H1 (cell line): ENCODE results near the gene MYMX. TPM values are rescaled to one million over a fixed set of nuclear protein-coding genes. Genes with fewer than 3 reads are reported as not detected.
A peak's percentile ranks its signal among the peaks of the same experiment; 100 is the strongest.

Experiments used
- CTCF ChIA-PET: fragments of 300-600 bp; sonication (Branson Sonifier 250); formaldehyde crosslinking; loops from one replicate; lab custom pipeline; 2021; ENCODE audit not compliant: partially characterized antibody; lab: Charles Lee
- POLR2A ChIA-PET: fragments of 300-600 bp; sonication (Branson Sonifier 250); formaldehyde crosslinking; loops from one replicate; lab custom pipeline; 2021; ENCODE audit warnings: inconsistent platforms; ENCODE audit not compliant: partially characterized antibody; lab: Charles Lee
- DNase-seq, 2 experiments: peaks; one replicate each; pipeline versions ENCODE4 v3.0.0 to v3.0.0-alpha.2; 2010 to 2022; ENCODE audit warnings: low spot score in 2 of 2, low read depth in 1 of 2, mixed read lengths in 1 of 2
- FAIRE-seq: peaks from 2 replicates; lab custom pipeline; 2011; peaks lifted over from hg19 to GRCh38; lab: Jason Lieb, UNC
- H2AFZ ChIP-seq: 2 replicates; pipeline ENCODE4 v1.8.1; 2012; ENCODE audit warnings: low read length, inconsistent platforms
- H2AK5ac ChIP-seq: 2 replicates; pipeline ENCODE4 v1.6.1; 2013; ENCODE audit warnings: low read depth, low read length
- H2BK120ac ChIP-seq: replicated peaks from 2 replicates; pipeline ENCODE3; 2013; ENCODE audit warnings: low read depth, low read length, inconsistent platforms
- H2BK12ac ChIP-seq: 2 replicates; pipeline ENCODE4 v1.6.1; 2013; ENCODE audit warnings: low read depth, low read length
- H2BK15ac ChIP-seq: 2 replicates; pipeline ENCODE4 v1.6.1; 2013; ENCODE audit warnings: low read length
- H2BK20ac ChIP-seq: 2 replicates; pipeline ENCODE4 v1.6.1; 2013; ENCODE audit warnings: low read length
- H2BK5ac ChIP-seq: 2 replicates; pipeline ENCODE4 v1.6.1; 2013; ENCODE audit warnings: low read depth, low read length
- H3K14ac ChIP-seq: 2 replicates; pipeline ENCODE4 v1.6.1; 2013; ENCODE audit warnings: inconsistent platforms; ENCODE audit not compliant: insufficient read length
- H3K18ac ChIP-seq: 2 replicates; pipeline ENCODE4 v1.6.1; 2013; ENCODE audit warnings: low read length; ENCODE audit errors: extremely low read depth
- H3K23ac ChIP-seq: 2 replicates; pipeline ENCODE4 v1.6.1; 2013; ENCODE audit warnings: inconsistent platforms; ENCODE audit not compliant: insufficient read length
- H3K23me2 ChIP-seq: 2 replicates; pipeline ENCODE4 v1.6.1; 2013; ENCODE audit warnings: low read depth, low read length
- H3K27ac ChIP-seq: 2 replicates; pipeline ENCODE4 v1.6.1; 2011; ENCODE audit warnings: low read depth, low read length, inconsistent platforms
- H3K27me3 ChIP-seq, 4 experiments: replicated peaks in 1 of 4; 1 replicate in 1 of 4; 2 replicates in 3 of 4; pipeline versions ENCODE4 v1.6.1 to v1.8.1; 2011 to 2013; ENCODE audit warnings: low read length in 3 of 4, mild to moderate bottlenecking in 3 of 4, inconsistent platforms in 2 of 4, mixed read lengths in 2 of 4, moderate library complexity in 1 of 4; ENCODE audit not compliant: control insufficient read depth in 3 of 4, insufficient read depth in 3 of 4; ENCODE audit errors: extremely low read depth in 1 of 4
- H3K36me3 ChIP-seq, 4 experiments: 2 replicates each; pipeline versions ENCODE4 v1.6.1 to v1.8.1; 2011 to 2013; ENCODE audit warnings: mild to moderate bottlenecking in 4 of 4, low read length in 3 of 4, moderate library complexity in 2 of 4, control low read depth in 1 of 4, inconsistent platforms in 1 of 4; ENCODE audit not compliant: insufficient read depth in 4 of 4, control insufficient read depth in 2 of 4
- H3K4ac ChIP-seq: replicated peaks from 2 replicates; pipeline ENCODE3; 2013; ENCODE audit warnings: low read length, low read depth, mixed read lengths, inconsistent platforms; ENCODE audit not compliant: insufficient read length
- H3K4me1 ChIP-seq, 4 experiments: replicated peaks in 1 of 4; 1 replicate in 1 of 4; 2 replicates in 3 of 4; pipeline versions ENCODE4 v1.6.1 to v1.8.1; 2011 to 2013; ENCODE audit warnings: low read length in 3 of 4, inconsistent platforms in 2 of 4, mixed read lengths in 1 of 4; ENCODE audit not compliant: insufficient read depth in 4 of 4, control insufficient read depth in 3 of 4
- H3K4me2 ChIP-seq, 2 experiments: 2 replicates each; pipeline versions ENCODE4 v1.6.1 to v1.8.1; 2011 to 2013; ENCODE audit warnings: low read depth in 2 of 2, low read length in 2 of 2, control low read depth in 1 of 2, inconsistent platforms in 1 of 2, mild to moderate bottlenecking in 1 of 2; ENCODE audit not compliant: insufficient read depth in 1 of 2
- H3K4me3 ChIP-seq, 4 experiments: fragments of 200-600, 300-600 bp in 1 of 4; sonication (generic), shearing (Covaris generic), sonication (Bioruptor Twin) in 1 of 4; 2 replicates each; pipeline versions ENCODE4 v1.5.1 to v1.8.1; 2011 to 2016; ENCODE audit warnings: low read length in 4 of 4, low read depth in 3 of 4, control low read depth in 2 of 4, inconsistent platforms in 2 of 4, mild to moderate bottlenecking in 2 of 4, mixed read lengths in 1 of 4, moderate library complexity in 1 of 4; ENCODE audit not compliant: insufficient read depth in 2 of 4; ENCODE audit errors: extremely low read depth in 1 of 4
- H3K56ac ChIP-seq: replicated peaks from 2 replicates; pipeline ENCODE3; 2013; ENCODE audit warnings: low read depth, mild to moderate bottlenecking, mixed read lengths, low read length, inconsistent platforms; ENCODE audit not compliant: insufficient read length
- H3K79me1 ChIP-seq: 2 replicates; pipeline ENCODE4 v1.6.1; 2013; ENCODE audit warnings: low read depth, low read length, control low read depth
- H3K79me2 ChIP-seq, 2 experiments: 2 replicates each; pipeline versions ENCODE4 v1.6.1 to v1.8.1; 2012 to 2013; ENCODE audit warnings: low read length in 2 of 2, mild to moderate bottlenecking in 2 of 2, inconsistent platforms in 1 of 2; ENCODE audit not compliant: insufficient read depth in 2 of 2, control insufficient read depth in 1 of 2
- H3K9ac ChIP-seq, 4 experiments: replicated peaks in 1 of 4; 1 replicate in 1 of 4; 2 replicates in 3 of 4; pipeline versions ENCODE4 v1.6.1 to v1.8.1; 2011 to 2013; ENCODE audit warnings: low read depth in 3 of 4, low read length in 3 of 4, control low read depth in 2 of 4, mild to moderate bottlenecking in 2 of 4, moderate library complexity in 2 of 4, inconsistent platforms in 1 of 4; ENCODE audit errors: extremely low read depth in 1 of 4
- H3K9me3 ChIP-seq, 2 experiments: 2 replicates each; pipeline versions ENCODE4 v1.6.1 to v1.8.1; 2012 to 2013; ENCODE audit warnings: mild to moderate bottlenecking in 2 of 2, moderate library complexity in 2 of 2, control low read depth in 1 of 2, inconsistent platforms in 1 of 2, low read depth in 1 of 2, low read length in 1 of 2, mixed read lengths in 1 of 2; ENCODE audit not compliant: insufficient read depth in 2 of 2
- H4K20me1 ChIP-seq, 2 experiments: replicated peaks in 1 of 2; 2 replicates each; pipeline versions ENCODE3 to v1.8.1; 2011 to 2013; ENCODE audit warnings: inconsistent platforms in 2 of 2, low read length in 2 of 2, mild to moderate bottlenecking in 1 of 2; ENCODE audit not compliant: insufficient read depth in 2 of 2, control insufficient read depth in 1 of 2
- H4K5ac ChIP-seq: 2 replicates; pipeline ENCODE4 v1.6.1; 2013; ENCODE audit warnings: low read length, low read depth, mixed read lengths, inconsistent platforms; ENCODE audit not compliant: insufficient read length
- H4K8ac ChIP-seq: 2 replicates; pipeline ENCODE4 v1.8.0; 2013; ENCODE audit warnings: mild to moderate bottlenecking, moderate library complexity, low read length, inconsistent platforms; ENCODE audit not compliant: insufficient read depth; ENCODE audit errors: extremely low read depth
- H4K91ac ChIP-seq: replicated peaks from 2 replicates; pipeline ENCODE3; 2013; ENCODE audit warnings: low read length, mixed read lengths, inconsistent platforms; ENCODE audit not compliant: insufficient read length
- BACH1 ChIP-seq: IDR thresholded peaks from 2 replicates; pipeline ENCODE4 v1.6.1; 2012; ENCODE audit warnings: low read length, improper control_type of control experiment
- CHD2 ChIP-seq: IDR thresholded peaks from 2 replicates; pipeline ENCODE4 v1.6.1; 2012; ENCODE audit warnings: low read length, improper control_type of control experiment
- EGR1 ChIP-seq: IDR thresholded peaks from 2 replicates; pipeline ENCODE4 v1.6.1; 2011; ENCODE audit warnings: low read depth, low read length, borderline replicate concordance
- EP300 ChIP-seq, 2 experiments: IDR thresholded peaks; 1 replicate in 1 of 2; 2 replicates in 1 of 2; pipeline ENCODE4 v1.6.1; 2011 to 2012; ENCODE audit warnings: low read depth in 2 of 2, low read length in 2 of 2, mild to moderate bottlenecking in 2 of 2, borderline replicate concordance in 1 of 2, inconsistent platforms in 1 of 2, moderate library complexity in 1 of 2
- EZH2 ChIP-seq: fragments of 200-600 bp; sonication (generic); IDR thresholded peaks from 2 replicates; pipeline ENCODE4 v1.7.1; 2012; ENCODE audit warnings: low read depth, mild to moderate bottlenecking, moderate library complexity, low read length, inconsistent platforms; ENCODE audit not compliant: severe bottlenecking
- GABPA ChIP-seq: IDR thresholded peaks from 2 replicates; pipeline ENCODE4 v1.6.1; 2011; ENCODE audit warnings: mild to moderate bottlenecking, low read length, moderate library complexity, borderline replicate concordance; ENCODE audit not compliant: insufficient read depth
- NANOG ChIP-seq: IDR thresholded peaks from 2 replicates; pipeline ENCODE4 v1.6.1; 2011; ENCODE audit warnings: low read length, low read depth, mild to moderate bottlenecking, inconsistent platforms; ENCODE audit not compliant: insufficient read depth, poor library complexity, severe bottlenecking
- POLR2AphosphoS5 ChIP-seq: IDR thresholded peaks from 2 replicates; pipeline ENCODE4 v1.6.1; 2011; ENCODE audit warnings: low read depth, low read length
- POU5F1 ChIP-seq: IDR thresholded peaks from 2 replicates; pipeline ENCODE4 v1.6.1; 2011; ENCODE audit warnings: low read depth, mild to moderate bottlenecking, low read length, moderate library complexity
- RFX5 ChIP-seq: IDR thresholded peaks from 2 replicates; pipeline ENCODE4 v1.6.1; 2011; ENCODE audit warnings: low read depth, low read length, improper control_type of control experiment, borderline replicate concordance
- SAP30 ChIP-seq: fragments of 300-600 bp; sonication (generic); IDR thresholded peaks from 2 replicates; pipeline ENCODE4 v1.7.1; 2012; ENCODE audit warnings: low read length, moderate library complexity, mild to moderate bottlenecking, inconsistent platforms; ENCODE audit not compliant: insufficient read depth, insufficient replicate concordance
- SRF ChIP-seq: IDR thresholded peaks from 2 replicates; pipeline ENCODE4 v1.6.1; 2011; ENCODE audit warnings: mild to moderate bottlenecking, low read depth, low read length, moderate library complexity
- TEAD4 ChIP-seq: IDR thresholded peaks from 2 replicates; pipeline ENCODE4 v1.6.1; 2012; ENCODE audit warnings: low read depth, low read length, inconsistent platforms, mixed read lengths
- YY1 ChIP-seq: IDR thresholded peaks from 2 replicates; pipeline ENCODE4 v1.6.1; 2011; ENCODE audit warnings: low read depth, mild to moderate bottlenecking, low read length
- WGBS, 2 experiments: shearing (Covaris generic) in 1 of 2; methylation state at CpG; one replicate each; pipeline versions ENCODE4 v1.1.6 to v1.1.7; 2013 to 2015; ENCODE audit warnings: low lambda C conversion rate in 2 of 2, mixed read lengths in 2 of 2, inconsistent platforms in 1 of 2, low coverage in 1 of 2, missing lambda C conversion rate in 1 of 2; ENCODE audit not compliant: insufficient replicate concordance in 2 of 2, insufficient coverage in 1 of 2, insufficient read length in 1 of 2; ENCODE audit errors: extremely low coverage in 1 of 2, missing lambda C conversion rate in 1 of 2; 5-methylcytosine and 5-hydroxymethylcytosine counted together
- polyA plus RNA-seq, 7 experiments: library from polyadenylated mRNA; depleted of rRNA in 3 of 7; stranded (reverse) in 5 of 7; unstranded in 2 of 7; fragments of >200 nt in 5 of 7; fragments of 200-250 nt in 2 of 7; gene quantifications; 1 replicate in 5 of 7; 2 replicates in 1 of 7; 4 replicates in 1 of 7; pipeline versions ENCODE4 v1.2.1 to v1.2.3, GENCODE V29; 2011 to 2013; ENCODE audit warnings: missing spikeins in 2 of 7, mixed read lengths in 2 of 7
- total RNA-seq: library from RNA; stranded (reverse); fragmentation: NEBNext Ultra II Directional; extraction: Animal tissue kit (Norgen Biotek cat#: 25700); gene quantifications from 2 replicates; pipeline ENCODE4 v1.2.1, GENCODE V29; 2021

MYMX gene
- total and polyA plus RNA-seq, 2 of the 8 experiments (the other 6 are each of a cell fraction or from before 2014, with no cell fraction given), result 4.7 to 6.9 TPM

DNA sequence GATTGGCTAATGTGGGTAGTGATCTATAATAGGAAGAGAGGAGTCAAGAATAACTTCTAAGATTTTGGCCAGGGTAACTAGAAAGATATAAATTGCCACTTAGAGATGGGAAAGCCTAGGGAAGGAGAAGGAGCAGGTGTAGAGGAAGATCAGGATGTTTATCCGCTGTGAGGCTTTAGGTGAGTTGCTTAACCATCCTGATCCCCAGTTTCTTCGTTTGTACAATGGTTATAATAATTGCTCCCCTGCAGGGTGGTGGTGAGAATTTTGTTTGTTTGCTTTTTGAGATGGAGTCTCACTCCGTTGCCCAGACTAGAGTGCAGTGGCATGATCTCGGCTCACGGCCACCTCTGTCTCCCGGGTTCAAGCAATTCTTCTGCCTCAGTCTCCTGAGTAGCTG, 2.4 kb upstream of the MYMX start:
- Histone ChIP-seq H2BK12ac (no peak overlapping the region), H3K4me2 (no peak overlapping the region), H3K36me3 (no peaks in the 10 kb centered on the region), H2BK120ac (no peak overlapping the region), H3K14ac (no peak overlapping the region), H3K9ac (no peak overlapping the region), H3K79me1 (no peaks in the 10 kb centered on the region; the same call in 1 of the 2 replicates), H4K20me1 (no peaks in the 10 kb centered on the region), H3K79me2 (no peaks in the 10 kb centered on the region), H3K56ac (no peak overlapping the region), H4K91ac (no peak overlapping the region), H3K27me3 (no peaks in the 10 kb centered on the region), H4K8ac (no peak overlapping the region), H2AK5ac (no peak overlapping the region), H3K18ac (no peak overlapping the region), H2AFZ (no peak overlapping the region), H3K23ac (no peak overlapping the region), H3K27ac (no peak overlapping the region), H2BK20ac (no peak overlapping the region), H3K4ac (peak overlapping the region; percentile 44), H3K23me2 (no peaks in the 10 kb centered on the region; the same call in 1 of the 2 replicates), H3K4me3 (no peak overlapping the region), H3K9me3 (no peaks in the 10 kb centered on the region), H3K4me1 (peaks cover 17 to 28% (median 19%) of the 10 kb centered on the region in 4 experiments), H2BK5ac (no peak overlapping the region), H2BK15ac (no peak overlapping the region), H4K5ac (no peak overlapping the region)
- FAIRE-seq (no peak), DNase-seq (no peak)
- 90% methylated on average over 6 of the region's 6 CpGs; no CpG with 5 or more reads in 1 of the 2 experiments for WGBS, 2 experiments
- CTCF ChIA-PET, result interaction anchor here (0.8 to 8.0 kb wide), 7 partner anchors 9 to 119 kb away, joined by 3 to 51 read pairs (median 17); partner anchors contain the start of gene SLC29A1
- POLR2A ChIA-PET, result interaction anchor here (1.3 to 3.1 kb wide), 4 partner anchors 11 to 40 kb away, joined by 3 to 23 read pairs (median 4); partner anchors contain the start of gene HSP90AB1
- no peak for TF ChIP-seq YY1
- no peak for TF ChIP-seq TEAD4
- TF ChIP-seq GABPA, result no peak
- TF ChIP-seq SAP30, result no peak
- TF ChIP-seq EGR1, result no peak
- TF ChIP-seq NANOG, result no peak
- TF ChIP-seq BACH1, result no peak
- TF ChIP-seq EP300 (IDR thresholded peaks at IDR 0.05; ENCODE audit: borderline replicate concordance in 1 of 2, low read depth in 2 of 2, low read length in 2 of 2), result no peak
- TF ChIP-seq EZH2, result no peak
- TF ChIP-seq RFX5, result no peak
- TF ChIP-seq POU5F1, result no peak
- TF ChIP-seq CHD2, result no peak
- TF ChIP-seq SRF, result no peak
- TF ChIP-seq POLR2AphosphoS5, result no peak
